Stomach (tissue), 9 donors: ENCODE results near the gene NSUN7. TPM values are rescaled to one million over a fixed set of nuclear protein-coding genes. Genes with fewer than 3 reads are reported as not detected.
A peak's percentile ranks its signal among the peaks of the same experiment; 100 is the strongest.
"Not testable (repeated sequence)": the region's sequence is repeated elsewhere in the genome, so short reads cannot be mapped to it uniquely, and the experiment has no call there.

Source experiments
- DNase-seq, 2 donors: peaks; one replicate each; pipeline versions ENCODE4 v3.0.0 to v3.0.0-alpha.2; 2013 to 2019
- H3K27ac ChIP-seq, 5 donors: fragments of 200-600 bp in 4 of 5; sonication (generic) in 4 of 5; one replicate each; pipeline ENCODE4 v1.5.1; 2013 to 2019; ENCODE audit warnings: mild to moderate bottlenecking in 1 of 5, moderate library complexity in 1 of 5
- H3K27me3 ChIP-seq, 3 donors: fragments of 200-600 bp; sonication (generic); one replicate each; pipeline ENCODE4 v1.5.1; 2017 to 2019; ENCODE audit warnings: mixed run types in 1 of 3
- H3K36me3 ChIP-seq, 4 donors: fragments of 200-600 bp; sonication (generic); 1 replicate in 3 of 4; 2 replicates in 1 of 4; pipeline ENCODE4 v1.5.1; 2016 to 2019
- H3K4me1 ChIP-seq, 4 donors: fragments of 200-600 bp; sonication (generic); one replicate each; pipeline ENCODE4 v1.5.1; 2016 to 2019
- H3K4me3 ChIP-seq, 4 donors: fragments of 200-600 bp; sonication (generic) in 3 of 4; one replicate each; pipeline ENCODE4 v1.5.1; 2016 to 2019; ENCODE audit warnings: mild to moderate bottlenecking in 1 of 4
- H3K9me3 ChIP-seq, 4 donors: fragments of 200-600 bp; sonication (generic); one replicate each; pipeline ENCODE4 v1.5.1; 2016 to 2019
- CTCF ChIP-seq, 7 experiments: fragments of 450-650 bp in 4 of 7; fragments of 200-600 bp in 3 of 7; sonication (generic) in 3 of 7; IDR thresholded peaks; one replicate each; pipeline ENCODE4 v1.5.1; 2016 to 2019; ENCODE audit warnings: antibody characterized with exemption in 7 of 7, control low read depth in 2 of 7, mild to moderate bottlenecking in 1 of 7
- EP300 ChIP-seq: sonication (generic); formaldehyde crosslinking; IDR thresholded peaks from one replicate; pipeline ENCODE4 v1.6.1; 2017; ENCODE audit warnings: antibody characterized with exemption
- POLR2A ChIP-seq, 4 donors: fragments of 450-650 bp; IDR thresholded peaks; one replicate each; pipeline ENCODE4 v1.6.1; 2016; ENCODE audit warnings: antibody characterized with exemption in 4 of 4, control low read depth in 2 of 4, mild to moderate bottlenecking in 1 of 4, moderate library complexity in 1 of 4
- POLR2AphosphoS5 ChIP-seq, 3 donors: sonication (generic); formaldehyde crosslinking; IDR thresholded peaks; one replicate each; pipeline ENCODE4 v1.6.1; 2016; ENCODE audit warnings: antibody characterized with exemption in 3 of 3
- WGBS, 5 donors: extraction: QIAGEN DNeasy Blood & Tissue Kit in 3 of 5; methylation state at CpG; one replicate each; pipeline versions ENCODE4 v1.1.5 to v1.1.7; 2013 to 2018; 5-methylcytosine and 5-hydroxymethylcytosine counted together
- intact Hi-C: fragments of 100-400 bp; cut with DNase I; formaldehyde crosslinking; loops from one replicate; pipeline ENCODE4 v1.15.1; 2023; ENCODE audit warnings: low total_unique reads
- polyA plus RNA-seq, 3 donors: library from polyadenylated mRNA; stranded (reverse); fragments of 200-250 nt; gene quantifications; one replicate each; pipeline ENCODE4 v1.2.3, GENCODE V29; 2013
- total RNA-seq, 5 donors: library from RNA; depleted of rRNA; stranded (reverse); fragments of >200 nt; gene quantifications; one replicate each; pipeline versions ENCODE4 v1.1.0 to v1.2.3, GENCODE V29; 2014 to 2016
- donor health status: healthy with polysubstance abuse.
- donor health status: Bipolar disorder and iron deficiency.
- donor health status: healthy.

NSUN7 gene
- total and polyA plus RNA-seq, 8 donors, result 2.0 to 17.3 (median 7.9) TPM

GRCh38 chr4:40804598-40804997, 54.8 kb downstream of the NSUN7 start:
- Histone ChIP-seq H3K9me3 (no peaks in the 10 kb centered on the region), H3K27ac (no peak overlapping the region), H3K4me3 (no peak overlapping the region), H3K27me3 (no peaks in the 10 kb centered on the region), H3K4me1 (peaks cover 0 to 14% (median 7%) of the 10 kb centered on the region in 4 donors), H3K36me3 (no peaks in the 10 kb centered on the region)
- TF ChIP-seq POLR2A (IDR thresholded peaks at IDR 0.05), result no peak
- no peak for TF ChIP-seq POLR2AphosphoS5 (IDR thresholded peaks at IDR 0.05)
- TF ChIP-seq CTCF (IDR thresholded peaks at IDR 0.05), result no peak
- no peak for TF ChIP-seq EP300
- 91 to 96% (median 95%) methylated on average over 2 of the region's 2 CpGs for WGBS, 5 donors
- no peak for DNase-seq
- intact Hi-C loops, result no loop called here

GRCh38 chr4:40808926-40809457, 59.2 kb downstream of the NSUN7 start:
- intact Hi-C loops, result no loop called here
- no peak for DNase-seq
- no peak overlapping the region for H3K27ac ChIP-seq
- TF ChIP-seq POLR2A (IDR thresholded peaks at IDR 0.05), result no peak
- TF ChIP-seq CTCF (IDR thresholded peaks at IDR 0.05), result no peak
- TF ChIP-seq EP300, result no peak
- no peak for TF ChIP-seq POLR2AphosphoS5 (IDR thresholded peaks at IDR 0.05)
- peaks cover 0 to 14% (median 7%) of the 10 kb centered on the region in 4 donors for H3K4me1 ChIP-seq
- no peaks in the 10 kb centered on the region for H3K27me3 ChIP-seq
- H3K4me3 ChIP-seq, result no peak overlapping the region
- WGBS, 5 donors, result 73 to 81% (median 75%) methylated on average over 8 of the region's 8 CpGs
- peaks cover under 1 to 6% (median 3%) of the 10 kb centered on the region in 4 donors for H3K36me3 ChIP-seq
- no peaks in the 10 kb centered on the region for H3K9me3 ChIP-seq

GRCh38 chr4:40811956-40812355, 62.2 kb downstream of the NSUN7 start:
- Histone ChIP-seq H3K27me3 (no peaks in the 10 kb centered on the region), H3K4me3 (no peak overlapping the region), H3K9me3 (no peaks in the 10 kb centered on the region), H3K36me3 (peaks cover 12 to 34% (median 28%) of the 10 kb centered on the region in 4 donors), H3K27ac (peak overlapping the region in 3 of 5 donors; percentile 18 to 79 (median 73)), H3K4me1 (peaks cover 0 to 8% (median 5%) of the 10 kb centered on the region in 4 donors)
- no peak for DNase-seq
- intact Hi-C loops, result no loop called here
- TF ChIP-seq POLR2A (IDR thresholded peaks at IDR 0.05) (no peak), POLR2AphosphoS5 (IDR thresholded peaks at IDR 0.05) (no peak), EP300 (no peak)
- WGBS, 5 donors, result 67 to 77% (median 74%) methylated on average over 7 of the region's 7 CpGs

GRCh38 chr4:40812386-40812785, 62.6 kb downstream of the NSUN7 start:
- Histone ChIP-seq H3K36me3 (peaks cover 12 to 39% (median 30%) of the 10 kb centered on the region in 4 donors), H3K4me1 (peaks cover 0 to 4% (median 1%) of the 10 kb centered on the region in 4 donors), H3K4me3 (no peak overlapping the region), H3K9me3 (no peaks in the 10 kb centered on the region), H3K27ac (peak overlapping the region in 3 of 5 donors; percentile 18 to 79 (median 73)), H3K27me3 (no peaks in the 10 kb centered on the region)
- intact Hi-C loops, result no loop called here
- DNase-seq, result no peak
- WGBS, 5 donors, result 81 to 90% (median 86%) methylated on average over 8 of the region's 8 CpGs
- no peak for TF ChIP-seq CTCF (IDR thresholded peaks at IDR 0.05)
- TF ChIP-seq POLR2A (IDR thresholded peaks at IDR 0.05), result no peak
- no peak for TF ChIP-seq POLR2AphosphoS5 (IDR thresholded peaks at IDR 0.05)
- TF ChIP-seq EP300, result no peak

- intact Hi-C loops, result no loop called here
- DNase-seq, result no peak
- Histone ChIP-seq H3K36me3 (peaks cover 12 to 43% (median 30%) of the 10 kb centered on the region in 4 donors), H3K4me3 (no peak overlapping the region), H3K27ac (peak overlapping the region in 3 of 5 donors; percentile 18 to 79 (median 73)), H3K27me3 (no peaks in the 10 kb centered on the region), H3K9me3 (no peaks in the 10 kb centered on the region), H3K4me1 (no peaks in the 10 kb centered on the region)
- WGBS, 5 donors, result 77 to 83% (median 82%) methylated on average over 2 of the region's 2 CpGs
- TF ChIP-seq POLR2AphosphoS5 (IDR thresholded peaks at IDR 0.05), result no peak
- no peak for TF ChIP-seq POLR2A (IDR thresholded peaks at IDR 0.05)
- no peak for TF ChIP-seq CTCF (IDR thresholded peaks at IDR 0.05)
- TF ChIP-seq EP300, result no peak
These were observed 63.1 kb downstream of the NSUN7 start for GRCh38 chr4:40812856-40813255.

GRCh38 chr4:40817157-40817556, 67.4 kb downstream of the NSUN7 start:
- peaks cover 19 to 80% (median 57%) of the 10 kb centered on the region in 4 donors for H3K36me3 ChIP-seq
- WGBS, 5 donors, result 88 to 93% (median 89%) methylated on average over 6 of the region's 6 CpGs
- DNase-seq, H3K4me1 ChIP-seq, H3K27ac ChIP-seq, H3K4me3 ChIP-seq, intact Hi-C loops, H3K27me3 ChIP-seq, H3K9me3 ChIP-seq: not testable (repeated sequence)
